HFFc6 (cell line): ENCODE data around the gene NAALADL2. TPM values are rescaled to one million over a fixed set of nuclear protein-coding genes. Genes with fewer than 3 reads are reported as not detected.

Experiments
- DNase-seq: peaks from one replicate; pipeline ENCODE4 v3.0.0-alpha.2; 2018
- H3K27ac Mint-ChIP-seq: 2 replicates; pipeline ENCODE4 v1.8.0; 2020; ENCODE audit warnings: mild to moderate bottlenecking, mixed read lengths
- H3K27me3 Mint-ChIP-seq: 2 replicates; pipeline ENCODE4 v1.8.0; 2021; ENCODE audit warnings: mild to moderate bottlenecking, moderate library complexity, mixed read lengths; ENCODE audit not compliant: insufficient read depth
- H3K36me3 Mint-ChIP-seq: 2 replicates; pipeline ENCODE4 v1.8.0; 2021; ENCODE audit warnings: low read depth, mixed read lengths
- H3K4me1 Mint-ChIP-seq: 2 replicates; pipeline ENCODE4 v1.8.0; 2020; ENCODE audit warnings: low read depth, mixed read lengths
- H3K4me3 Mint-ChIP-seq: 2 replicates; pipeline ENCODE4 v1.8.0; 2020; ENCODE audit warnings: mild to moderate bottlenecking, moderate library complexity, mixed read lengths
- H3K9me3 Mint-ChIP-seq: 2 replicates; pipeline ENCODE4 v1.8.0; 2020; ENCODE audit warnings: mild to moderate bottlenecking, mixed read lengths
- total RNA-seq, 6 experiments: library from RNA; stranded (reverse); fragmentation: NEBNext Ultra II Directional; extraction: Animal tissue kit (Norgen Biotek cat#: 25700); gene quantifications; 2 replicates in 1 of 6; 3 replicates in 5 of 6; pipeline ENCODE4 v1.2.3, GENCODE V29; 2021
- TF ChIP-seq, protein P1 (sequence below): fragments of 200-600 bp; sonication (generic); IDR thresholded peaks from 2 replicates; pipeline ENCODE4 v1.5.0; 2021; ENCODE audit warnings: antibody characterized with exemption, mild to moderate bottlenecking

NAALADL2 gene
- total RNA-seq, 6 experiments from 2014 or later, result 12.0 to 15.2 (median 12.3) TPM

DNA sequence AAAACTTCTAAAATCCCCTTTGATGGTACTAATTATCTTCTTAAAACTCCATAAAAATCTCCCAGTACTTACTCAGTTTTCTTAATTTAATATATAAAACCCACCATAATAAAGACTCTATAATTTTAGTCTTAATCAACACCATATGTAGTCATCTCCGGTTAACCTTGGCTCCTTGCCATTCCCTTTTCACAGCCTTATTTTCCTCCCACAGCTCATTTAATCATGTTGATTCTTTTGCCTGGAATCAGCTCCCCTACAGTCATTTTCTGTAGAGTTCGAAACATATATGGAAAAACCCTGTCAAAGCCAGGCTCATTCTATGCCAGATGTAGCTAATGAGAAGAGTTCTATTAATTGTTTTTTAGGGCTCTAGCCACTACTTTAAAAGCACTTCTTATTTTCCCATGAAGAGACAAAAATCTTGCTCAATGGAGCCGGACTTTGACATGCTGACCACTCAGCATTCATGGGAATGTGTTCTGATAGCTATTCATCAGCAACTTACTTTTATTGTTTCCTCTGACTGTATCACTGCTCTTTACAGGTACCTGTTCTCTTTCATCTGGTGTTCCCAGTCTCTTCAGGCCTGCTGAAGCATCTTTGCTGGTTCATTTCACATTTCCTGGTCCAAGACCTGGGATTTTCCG is 573.4 kb downstream of the NAALADL2 start:
- H3K4me1 Mint-ChIP-seq, result peaks cover 60% of the 10 kb centered on the region
- H3K27ac Mint-ChIP-seq, result peak overlapping the region; percentile 95
- TF ChIP-seq, protein P1, sequence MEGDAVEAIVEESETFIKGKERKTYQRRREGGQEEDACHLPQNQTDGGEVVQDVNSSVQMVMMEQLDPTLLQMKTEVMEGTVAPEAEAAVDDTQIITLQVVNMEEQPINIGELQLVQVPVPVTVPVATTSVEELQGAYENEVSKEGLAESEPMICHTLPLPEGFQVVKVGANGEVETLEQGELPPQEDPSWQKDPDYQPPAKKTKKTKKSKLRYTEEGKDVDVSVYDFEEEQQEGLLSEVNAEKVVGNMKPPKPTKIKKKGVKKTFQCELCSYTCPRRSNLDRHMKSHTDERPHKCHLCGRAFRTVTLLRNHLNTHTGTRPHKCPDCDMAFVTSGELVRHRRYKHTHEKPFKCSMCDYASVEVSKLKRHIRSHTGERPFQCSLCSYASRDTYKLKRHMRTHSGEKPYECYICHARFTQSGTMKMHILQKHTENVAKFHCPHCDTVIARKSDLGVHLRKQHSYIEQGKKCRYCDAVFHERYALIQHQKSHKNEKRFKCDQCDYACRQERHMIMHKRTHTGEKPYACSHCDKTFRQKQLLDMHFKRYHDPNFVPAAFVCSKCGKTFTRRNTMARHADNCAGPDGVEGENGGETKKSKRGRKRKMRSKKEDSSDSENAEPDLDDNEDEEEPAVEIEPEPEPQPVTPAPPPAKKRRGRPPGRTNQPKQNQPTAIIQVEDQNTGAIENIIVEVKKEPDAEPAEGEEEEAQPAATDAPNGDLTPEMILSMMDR, result no peak
- no peaks in the 10 kb centered on the region for H3K27me3 Mint-ChIP-seq
- DNase-seq, result peak; percentile 43
- no peaks in the 10 kb centered on the region for H3K9me3 Mint-ChIP-seq
- peak overlapping the region; percentile 85 for H3K4me3 Mint-ChIP-seq
- H3K36me3 Mint-ChIP-seq, result no peaks in the 10 kb centered on the region

- Mint-ChIP-seq H3K9me3 (no peaks in the 10 kb centered on the region), H3K4me1 (peaks cover 54% of the 10 kb centered on the region), H3K27me3 (no peaks in the 10 kb centered on the region), H3K36me3 (no peaks in the 10 kb centered on the region), H3K4me3 (peak overlapping the region; percentile 85), H3K27ac (peak overlapping the region; percentile 95)
- TF ChIP-seq, protein P1, result no peak
- peak; percentile 66 for DNase-seq
Measured at GRCh38 chr3:175433026-175433674, 574.0 kb downstream of the NAALADL2 start.

DNA sequence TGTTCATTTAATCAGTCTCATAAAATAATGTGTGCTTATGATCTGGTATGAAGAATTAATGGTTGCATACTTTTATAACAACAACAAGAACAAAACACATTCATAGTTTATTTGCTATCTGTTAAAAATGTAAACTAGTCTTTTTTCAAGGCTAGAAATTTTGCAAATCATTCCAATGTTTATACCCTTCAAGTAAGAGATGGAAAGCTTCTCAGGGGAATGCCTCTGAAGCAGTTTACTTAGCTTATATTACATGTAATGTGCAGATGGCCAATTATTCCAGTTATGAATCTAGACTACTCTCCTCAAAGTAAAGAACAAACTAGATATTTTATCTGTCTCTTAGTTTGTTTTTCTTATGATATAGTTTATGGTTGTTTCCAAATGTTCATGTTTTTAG is 575.4 kb downstream of the NAALADL2 start:
- TF ChIP-seq, protein P1, result no peak
- Mint-ChIP-seq H3K27ac (no peak overlapping the region; the same call in 1 of the 2 replicates), H3K4me3 (no peak overlapping the region), H3K9me3 (peaks cover 2% of the 10 kb centered on the region; the same call in 1 of the 2 replicates), H3K4me1 (peaks cover 42% of the 10 kb centered on the region), H3K36me3 (peaks cover 6% of the 10 kb centered on the region; the same call in 1 of the 2 replicates), H3K27me3 (no peaks in the 10 kb centered on the region)
- no peak for DNase-seq

DNA sequence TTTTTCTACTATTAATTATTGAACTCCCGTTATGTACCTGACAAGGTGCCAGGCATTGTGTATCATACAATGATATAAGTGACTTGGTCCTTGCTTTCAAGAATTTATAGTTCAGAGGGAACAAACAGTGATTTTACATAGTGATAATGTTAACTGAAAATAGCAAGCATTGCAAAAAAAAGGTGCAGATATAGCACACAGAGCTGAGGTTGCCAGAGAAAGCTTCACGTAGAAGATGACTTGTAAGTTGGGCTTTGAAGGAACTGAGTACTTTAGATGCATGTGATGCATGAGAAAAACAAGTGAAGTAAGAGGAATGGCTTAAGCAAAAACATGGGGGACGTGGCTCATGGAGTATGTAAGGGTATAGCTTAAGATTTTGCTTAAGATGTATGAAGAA is 584.5 kb downstream of the NAALADL2 start:
- Mint-ChIP-seq H3K36me3 (peaks cover 21% of the 10 kb centered on the region), H3K27me3 (no peaks in the 10 kb centered on the region), H3K27ac (no peak overlapping the region), H3K4me1 (no peaks in the 10 kb centered on the region; the same call in 1 of the 2 replicates), H3K9me3 (peaks cover 9% of the 10 kb centered on the region; the same call in 1 of the 2 replicates), H3K4me3 (no peak overlapping the region)
- no peak for DNase-seq
- TF ChIP-seq, protein P1, result no peak

DNA sequence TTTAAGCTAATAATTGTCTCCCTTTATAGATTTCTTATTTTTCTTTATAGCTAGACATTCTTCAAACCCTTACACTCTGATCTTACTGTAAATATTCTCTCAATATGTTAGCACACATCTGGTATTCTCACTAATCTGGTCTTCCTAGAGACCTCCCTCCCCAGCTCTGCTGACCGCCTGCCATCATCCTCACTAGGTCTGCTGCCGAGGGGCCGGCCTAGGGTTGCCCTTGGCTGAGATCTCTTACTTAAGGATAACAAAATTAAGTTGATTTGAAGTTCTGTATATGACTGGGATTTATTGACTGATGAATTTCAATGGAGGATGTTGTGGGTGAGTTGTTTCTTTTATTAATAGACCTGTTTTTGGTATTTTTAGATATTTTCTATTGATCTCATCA is 586.6 kb downstream of the NAALADL2 start:
- TF ChIP-seq, protein P1, result no peak
- Mint-ChIP-seq H3K36me3 (peaks cover 3% of the 10 kb centered on the region), H3K27ac (no peak overlapping the region), H3K4me3 (no peak overlapping the region), H3K4me1 (no peaks in the 10 kb centered on the region; the same call in 1 of the 2 replicates), H3K27me3 (no peaks in the 10 kb centered on the region), H3K9me3 (no peaks in the 10 kb centered on the region)
- DNase-seq, result no peak
